ENCODE measurements around the gene SNX14. TPM values are rescaled to one million over a fixed set of nuclear protein-coding genes. Genes with fewer than 3 reads are reported as not detected.

The SNX14 gene
- total RNA-seq, 1 experiment from 2014 or later: 119 TPM

- no peak overlapping the region for H3K27ac ChIP-seq (ENCODE audit: low read length)
- ChIA-PET POLR2A (no interaction called here), CTCF (no interaction called here)
- no peak overlapping the region for H3K4me3 ChIP-seq (ENCODE audit: low read depth in 2 of 2, low read length in 2 of 2)
- H3K4me1 ChIP-seq (ENCODE audit: control insufficient read depth, insufficient read depth, low read length): no peaks in the 10 kb centered on the region
- no peak for ATAC-seq
- no peak for DNase-seq (ENCODE audit: low read depth, low spot score)
- H3K27me3 ChIP-seq (ENCODE audit: control insufficient read depth, insufficient read depth, low read length): no peaks in the 10 kb centered on the region
- peaks cover 85% of the 10 kb centered on the region for H3K36me3 ChIP-seq (ENCODE audit: control insufficient read depth, insufficient read depth, low read length)
- TF ChIP-seq TCF7L2 (IDR thresholded peaks at IDR 0.05; ENCODE audit: low read depth, low read length) (no peak), SIN3A (IDR thresholded peaks at IDR 0.05; ENCODE audit: borderline replicate concordance, insufficient read depth, low read depth, low read length) (no peak), POLR2AphosphoS5 (IDR thresholded peaks at IDR 0.05; ENCODE audit: low read depth, low read length) (no peak)
- TF ChIP-seq, protein P1, sequence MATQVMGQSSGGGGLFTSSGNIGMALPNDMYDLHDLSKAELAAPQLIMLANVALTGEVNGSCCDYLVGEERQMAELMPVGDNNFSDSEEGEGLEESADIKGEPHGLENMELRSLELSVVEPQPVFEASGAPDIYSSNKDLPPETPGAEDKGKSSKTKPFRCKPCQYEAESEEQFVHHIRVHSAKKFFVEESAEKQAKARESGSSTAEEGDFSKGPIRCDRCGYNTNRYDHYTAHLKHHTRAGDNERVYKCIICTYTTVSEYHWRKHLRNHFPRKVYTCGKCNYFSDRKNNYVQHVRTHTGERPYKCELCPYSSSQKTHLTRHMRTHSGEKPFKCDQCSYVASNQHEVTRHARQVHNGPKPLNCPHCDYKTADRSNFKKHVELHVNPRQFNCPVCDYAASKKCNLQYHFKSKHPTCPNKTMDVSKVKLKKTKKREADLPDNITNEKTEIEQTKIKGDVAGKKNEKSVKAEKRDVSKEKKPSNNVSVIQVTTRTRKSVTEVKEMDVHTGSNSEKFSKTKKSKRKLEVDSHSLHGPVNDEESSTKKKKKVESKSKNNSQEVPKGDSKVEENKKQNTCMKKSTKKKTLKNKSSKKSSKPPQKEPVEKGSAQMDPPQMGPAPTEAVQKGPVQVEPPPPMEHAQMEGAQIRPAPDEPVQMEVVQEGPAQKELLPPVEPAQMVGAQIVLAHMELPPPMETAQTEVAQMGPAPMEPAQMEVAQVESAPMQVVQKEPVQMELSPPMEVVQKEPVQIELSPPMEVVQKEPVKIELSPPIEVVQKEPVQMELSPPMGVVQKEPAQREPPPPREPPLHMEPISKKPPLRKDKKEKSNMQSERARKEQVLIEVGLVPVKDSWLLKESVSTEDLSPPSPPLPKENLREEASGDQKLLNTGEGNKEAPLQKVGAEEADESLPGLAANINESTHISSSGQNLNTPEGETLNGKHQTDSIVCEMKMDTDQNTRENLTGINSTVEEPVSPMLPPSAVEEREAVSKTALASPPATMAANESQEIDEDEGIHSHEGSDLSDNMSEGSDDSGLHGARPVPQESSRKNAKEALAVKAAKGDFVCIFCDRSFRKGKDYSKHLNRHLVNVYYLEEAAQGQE (IDR thresholded peaks at IDR 0.05; ENCODE audit: insufficient read depth in 1 of 2, low read depth in 2 of 2, low read length in 1 of 2): no peak
- TF ChIP-seq, protein P2, sequence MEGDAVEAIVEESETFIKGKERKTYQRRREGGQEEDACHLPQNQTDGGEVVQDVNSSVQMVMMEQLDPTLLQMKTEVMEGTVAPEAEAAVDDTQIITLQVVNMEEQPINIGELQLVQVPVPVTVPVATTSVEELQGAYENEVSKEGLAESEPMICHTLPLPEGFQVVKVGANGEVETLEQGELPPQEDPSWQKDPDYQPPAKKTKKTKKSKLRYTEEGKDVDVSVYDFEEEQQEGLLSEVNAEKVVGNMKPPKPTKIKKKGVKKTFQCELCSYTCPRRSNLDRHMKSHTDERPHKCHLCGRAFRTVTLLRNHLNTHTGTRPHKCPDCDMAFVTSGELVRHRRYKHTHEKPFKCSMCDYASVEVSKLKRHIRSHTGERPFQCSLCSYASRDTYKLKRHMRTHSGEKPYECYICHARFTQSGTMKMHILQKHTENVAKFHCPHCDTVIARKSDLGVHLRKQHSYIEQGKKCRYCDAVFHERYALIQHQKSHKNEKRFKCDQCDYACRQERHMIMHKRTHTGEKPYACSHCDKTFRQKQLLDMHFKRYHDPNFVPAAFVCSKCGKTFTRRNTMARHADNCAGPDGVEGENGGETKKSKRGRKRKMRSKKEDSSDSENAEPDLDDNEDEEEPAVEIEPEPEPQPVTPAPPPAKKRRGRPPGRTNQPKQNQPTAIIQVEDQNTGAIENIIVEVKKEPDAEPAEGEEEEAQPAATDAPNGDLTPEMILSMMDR (IDR thresholded peaks at IDR 0.05): no peak
- no peaks in the 10 kb centered on the region for H3K9me3 ChIP-seq (ENCODE audit: control insufficient read depth, insufficient read depth, low read depth, low read length)
- intact Hi-C loops (cut with micrococcal nuclease; ENCODE audit: unreplicated experiment): no loop called here
- no TSS peak for BruUV-seq (replicated peaks)
- in situ Hi-C loops (cut with HindIII; ENCODE audit: low pct_unique_long_range_greater_than_20kb, low sequenced_read_pairs): no loop called here
Observed at GRCh38 chr6:85612690-85613474, 19.2 kb upstream of the SNX14 start.

DNA sequence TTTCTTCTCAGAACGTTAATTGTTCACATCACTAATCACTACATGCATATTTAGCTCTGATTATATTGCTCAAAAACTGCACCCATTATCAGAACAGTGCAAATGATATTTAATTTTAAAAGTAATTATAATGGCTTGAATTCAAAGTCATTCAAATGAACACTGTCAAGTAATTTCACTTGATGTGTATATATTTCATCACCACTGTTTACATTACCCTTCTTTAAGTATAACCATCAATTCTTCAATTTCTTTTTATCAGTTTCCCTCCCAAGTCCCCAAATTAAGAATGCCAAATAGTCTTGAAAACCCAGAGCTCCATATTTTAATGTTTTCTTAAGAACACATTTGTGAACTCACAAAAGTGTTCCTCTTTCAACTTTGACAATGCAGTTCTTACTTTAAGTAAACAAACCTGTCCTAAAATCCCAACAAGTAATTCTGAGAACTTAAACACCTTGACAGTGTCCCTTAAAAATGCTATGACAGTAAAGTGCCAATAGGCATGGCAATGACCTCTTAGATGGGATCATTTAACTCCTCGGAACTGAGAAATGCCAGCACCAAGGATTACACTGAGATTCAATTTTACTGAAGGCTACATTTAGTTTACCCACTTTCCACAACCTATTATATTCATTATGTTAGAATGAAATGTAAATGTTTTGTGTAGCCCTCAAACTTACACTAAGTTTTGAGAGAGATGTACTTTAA, 16.7 kb upstream of the SNX14 start:
- in situ Hi-C loops (cut with HindIII; ENCODE audit: low pct_unique_long_range_greater_than_20kb, low sequenced_read_pairs): no loop called here
- H3K27me3 ChIP-seq (ENCODE audit: control insufficient read depth, insufficient read depth, low read length): no peaks in the 10 kb centered on the region
- peaks cover 70% of the 10 kb centered on the region for H3K36me3 ChIP-seq (ENCODE audit: control insufficient read depth, insufficient read depth, low read length)
- intact Hi-C loops (cut with micrococcal nuclease; ENCODE audit: unreplicated experiment): no loop called here
- ChIA-PET CTCF (no interaction called here), POLR2A (no interaction called here)
- no peaks in the 10 kb centered on the region for H3K4me1 ChIP-seq (ENCODE audit: control insufficient read depth, insufficient read depth, low read length)
- DNase-seq (ENCODE audit: low read depth, low spot score) (no peak), ATAC-seq (no peak)
- H3K4me3 ChIP-seq (ENCODE audit: low read depth in 2 of 2, low read length in 2 of 2): no peak overlapping the region
- BruUV-seq (replicated peaks): no TSS peak
- H3K9me3 ChIP-seq (ENCODE audit: control insufficient read depth, insufficient read depth, low read depth, low read length): no peaks in the 10 kb centered on the region
- no peak overlapping the region for H3K27ac ChIP-seq (ENCODE audit: low read length)
- no peak for TF ChIP-seq TCF7L2 (IDR thresholded peaks at IDR 0.05; ENCODE audit: low read depth, low read length)
- TF ChIP-seq, protein P2 (IDR thresholded peaks at IDR 0.05): no peak

Measured in Panc1 (cell line).